Omental fat pad (tissue), 4 donors: ENCODE results near the gene CIDEB. TPM values are rescaled to one million over a fixed set of nuclear protein-coding genes. Genes with fewer than 3 reads are reported as not detected.
"Not testable (repeated sequence)": the region's sequence is repeated elsewhere in the genome, so short reads cannot be mapped to it uniquely, and the experiment has no call there.

Source experiments
- ATAC-seq: fragments of 150-250 bp; one replicate; pipeline ENCODE4 v1.9.1; 2016; ENCODE audit warnings: mild to moderate bottlenecking, moderate library complexity; ENCODE audit not compliant: low FRiP score
- DNase-seq: peaks from one replicate; pipeline ENCODE4 v3.0.0-alpha.2; 2019; ENCODE audit warnings: low spot score
- total RNA-seq, 4 donors: library from RNA; depleted of rRNA; stranded (reverse); fragments of >200 nt; gene quantifications; one replicate each; pipeline ENCODE4 v1.1.0, GENCODE V29; 2016
- TF ChIP-seq, protein P1 (sequence below), 3 donors: fragments of 450-650 bp; IDR thresholded peaks; one replicate each; pipeline ENCODE4 v1.5.1; 2016 to 2017; ENCODE audit warnings: antibody characterized with exemption in 3 of 3, mild to moderate bottlenecking in 3 of 3, moderate library complexity in 2 of 3

CIDEB gene, protein sequence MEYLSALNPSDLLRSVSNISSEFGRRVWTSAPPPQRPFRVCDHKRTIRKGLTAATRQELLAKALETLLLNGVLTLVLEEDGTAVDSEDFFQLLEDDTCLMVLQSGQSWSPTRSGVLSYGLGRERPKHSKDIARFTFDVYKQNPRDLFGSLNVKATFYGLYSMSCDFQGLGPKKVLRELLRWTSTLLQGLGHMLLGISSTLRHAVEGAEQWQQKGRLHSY
- 10 to 100 TPM in 3 of 4 donors, 1 to 10 TPM in 1; 9.1 to 23.8 (median 14.3) TPM for total RNA-seq

DNA sequence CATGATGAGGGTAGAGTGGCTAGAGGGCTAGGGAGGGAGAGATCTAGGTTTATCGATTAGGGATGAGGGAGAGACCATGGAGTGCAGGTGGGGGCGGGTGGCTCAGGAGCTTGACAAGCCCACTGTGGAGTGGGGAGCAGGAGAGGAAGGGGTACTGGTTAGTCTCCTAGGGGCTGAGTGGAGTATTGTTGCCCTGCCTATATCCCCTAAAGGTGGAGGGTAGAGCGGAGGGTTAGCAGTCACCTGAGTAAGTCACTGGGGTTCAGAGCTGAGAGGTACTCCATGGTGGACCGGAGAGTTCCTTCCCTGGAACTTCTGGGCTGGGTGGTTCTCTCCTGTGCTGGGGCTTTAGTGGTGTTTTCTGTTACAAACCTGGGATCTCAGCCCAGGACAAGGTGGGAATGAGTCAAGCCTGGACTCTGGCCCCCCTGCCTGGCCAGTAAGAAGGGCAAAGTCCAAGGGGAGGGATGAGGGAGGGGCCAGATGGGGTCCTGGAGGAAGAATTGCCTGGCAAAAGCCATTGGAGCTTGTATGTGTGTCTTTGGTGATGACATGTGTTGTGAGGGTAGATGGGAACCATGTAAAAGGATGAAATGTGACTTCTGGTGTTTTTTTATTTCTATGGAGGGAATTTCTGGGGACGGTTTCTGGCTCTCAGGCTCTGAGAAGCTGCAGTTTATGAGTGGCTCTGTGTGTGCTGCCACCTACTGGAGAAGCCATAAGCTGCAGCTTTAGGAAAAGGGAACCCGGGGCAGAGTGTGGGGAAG is at the start of gene CIDEB:
CIDEB (minus strand) TSS at position 403 of the 767 bp plus-strand sequence; CDS start at position 284, 119 bp downstream.
- ATAC-seq (peak; percentile 33), DNase-seq (peak; percentile 60)
- TF ChIP-seq, protein P1, sequence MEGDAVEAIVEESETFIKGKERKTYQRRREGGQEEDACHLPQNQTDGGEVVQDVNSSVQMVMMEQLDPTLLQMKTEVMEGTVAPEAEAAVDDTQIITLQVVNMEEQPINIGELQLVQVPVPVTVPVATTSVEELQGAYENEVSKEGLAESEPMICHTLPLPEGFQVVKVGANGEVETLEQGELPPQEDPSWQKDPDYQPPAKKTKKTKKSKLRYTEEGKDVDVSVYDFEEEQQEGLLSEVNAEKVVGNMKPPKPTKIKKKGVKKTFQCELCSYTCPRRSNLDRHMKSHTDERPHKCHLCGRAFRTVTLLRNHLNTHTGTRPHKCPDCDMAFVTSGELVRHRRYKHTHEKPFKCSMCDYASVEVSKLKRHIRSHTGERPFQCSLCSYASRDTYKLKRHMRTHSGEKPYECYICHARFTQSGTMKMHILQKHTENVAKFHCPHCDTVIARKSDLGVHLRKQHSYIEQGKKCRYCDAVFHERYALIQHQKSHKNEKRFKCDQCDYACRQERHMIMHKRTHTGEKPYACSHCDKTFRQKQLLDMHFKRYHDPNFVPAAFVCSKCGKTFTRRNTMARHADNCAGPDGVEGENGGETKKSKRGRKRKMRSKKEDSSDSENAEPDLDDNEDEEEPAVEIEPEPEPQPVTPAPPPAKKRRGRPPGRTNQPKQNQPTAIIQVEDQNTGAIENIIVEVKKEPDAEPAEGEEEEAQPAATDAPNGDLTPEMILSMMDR (IDR thresholded peaks at IDR 0.05) = peak in 1 of 3 donors; percentile 19

DNA sequence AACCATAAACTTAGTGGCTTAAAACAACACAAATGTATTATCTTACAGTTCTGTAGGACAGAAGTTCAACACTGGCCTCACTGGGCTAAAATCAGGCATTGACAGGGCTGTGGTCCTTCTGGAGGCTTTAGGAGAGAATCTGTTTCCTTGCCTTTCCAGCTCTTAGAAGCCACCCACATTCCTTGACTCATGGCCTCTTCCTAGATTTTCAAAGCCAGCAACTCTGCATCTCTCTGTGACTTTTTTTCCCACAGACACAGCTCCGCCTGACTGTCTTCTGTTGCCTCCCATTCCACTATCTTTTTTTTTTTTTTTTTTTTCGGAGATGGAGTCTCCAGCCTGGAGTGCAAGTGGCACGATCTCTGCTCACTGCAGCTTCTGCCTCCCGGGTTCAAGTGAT is 48.4 kb upstream of the CIDEB start:
- DNase-seq (no peak), ATAC-seq (no peak)
- TF ChIP-seq, protein P1 (IDR thresholded peaks at IDR 0.05) = no peak

DNA sequence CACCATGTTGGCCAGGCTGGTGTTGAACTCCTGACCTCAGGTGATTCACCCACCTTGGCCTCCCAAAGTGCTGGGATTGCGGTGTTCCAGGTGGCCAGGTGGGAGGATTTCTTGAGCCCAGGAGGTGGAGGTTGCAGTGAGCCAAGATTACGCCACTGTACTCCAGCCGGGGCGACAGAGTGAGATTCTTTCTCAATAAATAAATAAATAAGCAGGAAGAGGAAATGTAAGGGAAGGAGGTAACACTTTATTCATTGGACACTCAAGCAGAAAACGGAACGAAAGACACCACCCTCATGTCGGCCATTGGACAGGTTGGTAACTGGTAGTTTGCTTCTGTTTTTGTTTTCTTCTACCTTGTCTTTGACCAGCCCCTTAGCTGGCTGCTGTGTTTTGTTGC is 47.2 kb upstream of the CIDEB start:
- DNase-seq (no peak), ATAC-seq (no peak)
- TF ChIP-seq, protein P1 (IDR thresholded peaks at IDR 0.05) = no peak

DNA sequence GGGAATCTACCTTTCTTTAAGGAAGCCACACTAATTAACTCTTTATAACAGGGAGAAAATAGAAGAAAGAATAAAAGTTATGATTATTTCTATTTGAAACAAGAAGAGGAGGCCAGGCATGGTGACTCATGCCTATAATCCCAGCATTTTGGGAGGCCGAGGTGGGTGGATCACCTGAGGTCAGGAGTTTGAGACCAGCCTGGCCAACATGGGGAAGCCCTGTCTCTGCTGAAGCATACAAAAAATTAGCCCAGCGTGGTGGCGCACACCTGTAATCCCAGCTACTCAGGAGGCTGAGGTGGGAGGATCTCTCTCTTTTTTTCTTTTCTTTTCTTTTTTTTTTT is 46.7 kb upstream of the CIDEB start:
- not testable (repeated sequence) for ATAC-seq, DNase-seq

DNA sequence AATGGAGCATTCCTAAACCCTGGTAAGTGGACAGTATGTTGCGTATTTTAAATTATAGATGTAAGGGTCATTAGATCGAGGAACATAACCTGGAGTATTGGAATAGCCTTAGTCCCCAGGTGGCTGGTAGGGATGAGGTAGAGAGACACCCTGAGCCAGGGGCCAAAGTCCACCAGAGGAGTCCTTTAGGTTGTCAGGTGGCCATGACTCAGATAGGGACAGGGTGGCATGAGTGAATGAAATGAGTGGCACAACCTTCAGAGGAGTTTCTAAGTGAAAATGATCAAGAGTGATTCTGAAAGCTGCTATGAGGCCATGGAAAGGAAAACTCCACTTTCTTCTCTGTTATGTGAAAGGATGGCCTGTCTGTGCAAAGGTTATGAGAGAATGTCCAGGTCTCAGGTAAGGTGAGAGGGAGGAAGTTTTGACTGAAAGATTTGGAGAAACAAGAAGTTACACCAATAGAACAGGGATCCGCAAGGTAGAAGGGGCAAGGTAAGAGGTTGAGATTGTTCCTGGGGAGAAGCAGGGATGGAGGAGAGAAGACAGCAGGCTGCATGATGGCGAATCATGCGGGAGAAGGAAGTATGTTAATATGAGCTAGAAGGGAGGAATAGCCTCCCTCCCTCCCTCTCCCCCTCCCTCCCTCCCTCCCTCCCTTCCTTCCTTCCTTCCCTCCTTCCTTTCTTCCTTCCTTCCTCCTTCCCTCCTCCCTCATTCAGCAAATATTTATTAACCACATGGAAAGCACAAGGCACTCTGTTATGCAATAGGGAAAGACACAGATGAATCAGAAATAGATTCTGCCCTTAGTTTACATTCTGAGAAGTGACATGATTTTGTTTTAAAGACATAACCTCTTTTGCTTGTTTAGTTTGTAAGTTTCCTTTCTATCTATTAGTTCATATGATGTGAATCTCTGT is 46.0 kb upstream of the CIDEB start:
- no peak for DNase-seq
- TF ChIP-seq, protein P1 (IDR thresholded peaks at IDR 0.05) = no peak
- no peak for ATAC-seq

DNA sequence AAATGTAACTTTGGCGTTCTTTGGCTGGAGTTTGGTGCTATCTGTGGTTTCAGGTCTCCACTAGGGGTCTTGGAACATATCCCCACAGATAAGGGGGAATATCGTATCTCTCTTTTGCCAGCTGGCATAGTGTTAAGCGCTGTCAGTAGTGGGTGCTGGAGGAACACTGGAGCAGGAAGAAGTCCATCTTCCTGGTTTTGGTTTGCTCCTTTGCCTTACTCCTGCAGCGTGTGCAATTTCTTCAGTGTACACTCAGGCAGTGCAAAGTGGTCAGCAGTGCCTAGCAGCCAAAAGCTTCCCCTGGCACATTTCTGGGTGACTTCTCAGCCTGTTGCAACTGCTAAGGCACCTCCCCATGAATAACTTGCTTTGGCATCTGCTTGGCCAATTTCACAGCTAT is 43.7 kb upstream of the CIDEB start:
- DNase-seq (no peak), ATAC-seq (peak; percentile 78)
- TF ChIP-seq, protein P1 (IDR thresholded peaks at IDR 0.05) = no peak

DNA sequence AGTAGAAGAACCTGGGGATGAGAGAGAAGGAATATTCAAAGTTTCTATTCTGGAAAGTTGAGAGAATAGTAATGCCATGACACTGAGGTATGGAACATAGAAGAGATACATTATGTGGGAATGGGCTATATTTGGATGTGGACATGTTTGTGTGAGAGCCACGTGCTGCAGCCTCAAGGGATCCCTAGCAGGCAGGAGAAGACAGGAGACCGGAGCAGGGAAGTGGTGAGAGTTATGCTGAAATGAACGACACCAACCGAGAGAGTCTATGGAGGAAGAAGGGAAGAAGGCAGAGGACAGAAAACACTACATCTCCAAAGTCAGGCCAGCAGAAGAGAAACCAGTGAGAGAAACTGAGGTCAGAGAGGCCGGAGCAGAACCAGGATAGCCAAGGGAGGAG is 42.0 kb upstream of the CIDEB start:
- DNase-seq (no peak), ATAC-seq (no peak)
- TF ChIP-seq, protein P1 (IDR thresholded peaks at IDR 0.05) = no peak
